SK-N-SH (cell line): Measurements from ENCODE around the gene MAP3K4. TPM values are rescaled to one million over a fixed set of nuclear protein-coding genes. Genes with fewer than 3 reads are reported as not detected.

Experiments used
- CTCF ChIA-PET: fragments of 300-600, 350-600 bp; formaldehyde crosslinking; extraction: SDS; loops from one replicate; lab custom pipeline; 2021; lab: Yijun Ruan, JAX
- POLR2A ChIA-PET: fragments of 350-600 bp; sonication (Branson Sonifier 250); formaldehyde crosslinking; extraction: SDS; loops from one replicate; lab custom pipeline; 2020; ENCODE audit warnings: antibody characterized with exemption, inconsistent platforms; lab: Yijun Ruan, JAX
- DNase-seq: peaks from one replicate; pipeline ENCODE4 v3.0.0; 2012
- H2AFZ ChIP-seq: fragments of 200-600 bp; sonication (generic); 2 replicates; pipeline ENCODE4 v1.8.1; 2016; ENCODE audit warnings: antibody characterized with exemption, mild to moderate bottlenecking, low read depth
- H3F3A ChIP-seq: fragments of 200-600 bp; sonication (generic); replicated peaks from 2 replicates; pipeline ENCODE3; 2016; ENCODE audit warnings: antibody characterized with exemption, mild to moderate bottlenecking; ENCODE audit not compliant: insufficient read depth
- H3K27ac ChIP-seq, 2 experiments: fragments of 200-500 bp in 1 of 2; fragments of 200-600 bp in 1 of 2; sonication (Bioruptor generic) in 1 of 2; sonication (generic), shearing (Covaris generic) in 1 of 2; 2 replicates each; pipeline versions ENCODE4 v1.5.1 to v1.6.1; 2014 to 2016; ENCODE audit warnings: low read depth in 2 of 2, inconsistent platforms in 1 of 2, low read length in 1 of 2, mild to moderate bottlenecking in 1 of 2, mixed read lengths in 1 of 2
- H3K27me3 ChIP-seq: fragments of 200-600 bp; sonication (generic), shearing (Covaris generic); 2 replicates; pipeline ENCODE4 v1.6.1; 2016; ENCODE audit warnings: mixed run types; ENCODE audit not compliant: insufficient read depth
- H3K36me3 ChIP-seq, 2 experiments: fragments of 200-500 bp in 1 of 2; fragments of 200-600 bp in 1 of 2; sonication (Bioruptor generic) in 1 of 2; sonication (generic) in 1 of 2; replicated peaks in 1 of 2; 2 replicates each; pipeline versions ENCODE3 to v1.5.1; 2014 to 2016; ENCODE audit warnings: low read length in 1 of 2, mild to moderate bottlenecking in 1 of 2; ENCODE audit not compliant: insufficient read depth in 2 of 2, control insufficient read depth in 1 of 2
- H3K4me1 ChIP-seq, 2 experiments: fragments of 200-500 bp in 1 of 2; fragments of 200-600 bp in 1 of 2; sonication (Bioruptor generic) in 1 of 2; sonication (generic), shearing (Covaris generic) in 1 of 2; 2 replicates each; pipeline versions ENCODE4 v1.5.1 to v1.6.1; 2014 to 2016; ENCODE audit warnings: low read depth in 1 of 2, low read length in 1 of 2, mixed run types in 1 of 2; ENCODE audit not compliant: insufficient read depth in 2 of 2, control insufficient read depth in 1 of 2
- H3K4me2 ChIP-seq: fragments of 200-600 bp; sonication (generic), shearing (Covaris generic); 2 replicates; pipeline ENCODE4 v1.6.1; 2017; ENCODE audit warnings: mixed run types
- H3K4me3 ChIP-seq, 2 experiments: fragments of 200-500 bp in 1 of 2; fragments of 200-600 bp in 1 of 2; sonication (Bioruptor generic) in 1 of 2; sonication (generic), shearing (Covaris generic) in 1 of 2; 2 replicates each; pipeline versions ENCODE4 v1.5.1 to v1.8.1; 2014 to 2016; ENCODE audit warnings: low read depth in 2 of 2, inconsistent platforms in 1 of 2, low read length in 1 of 2, mild to moderate bottlenecking in 1 of 2, mixed read lengths in 1 of 2, moderate library complexity in 1 of 2
- H3K79me2 ChIP-seq: fragments of 200-600 bp; sonication (generic); 2 replicates; pipeline ENCODE4 v1.8.1; 2017; ENCODE audit warnings: mild to moderate bottlenecking; ENCODE audit not compliant: insufficient read depth
- H3K9ac ChIP-seq: fragments of 200-600 bp; sonication (generic); 2 replicates; pipeline ENCODE4 v1.6.1; 2017; ENCODE audit warnings: mixed run types
- H3K9me2 ChIP-seq: fragments of 200-600 bp; sonication (generic); 2 replicates; pipeline ENCODE4 v1.6.1; 2017; ENCODE audit warnings: mixed run types
- H3K9me3 ChIP-seq: fragments of 200-600 bp; sonication (generic); 2 replicates; pipeline ENCODE4 v1.6.1; 2017; ENCODE audit warnings: mixed run types, mild to moderate bottlenecking, moderate library complexity
- H4K20me1 ChIP-seq: fragments of 200-600 bp; sonication (generic); 2 replicates; pipeline ENCODE4 v1.6.1; 2017; ENCODE audit warnings: mild to moderate bottlenecking, mixed run types; ENCODE audit not compliant: insufficient read depth
- CHD2 ChIP-seq: fragments of 150-350 bp; IDR thresholded peaks from 2 replicates; pipeline ENCODE4 v1.6.1; 2018; ENCODE audit warnings: low read length; ENCODE audit not compliant: partially characterized antibody
- CTCF ChIP-seq: fragments of 200-600 bp; sonication (generic); IDR thresholded peaks from 2 replicates; pipeline ENCODE4 v1.6.1; 2017; ENCODE audit warnings: antibody characterized with exemption, mild to moderate bottlenecking, moderate library complexity
- EP300 ChIP-seq, 2 experiments: IDR thresholded peaks; 2 replicates each; pipeline versions ENCODE4 v1.4.0 to v1.6.1; 2012; ENCODE audit warnings: borderline replicate concordance in 1 of 2, low read depth in 1 of 2, low read length in 1 of 2
- MAX ChIP-seq: IDR thresholded peaks from 2 replicates; pipeline ENCODE4 v1.4.0; 2012; ENCODE audit warnings: low read depth
- MEF2A ChIP-seq: IDR thresholded peaks from 2 replicates; pipeline ENCODE4 v1.4.0; 2012; ENCODE audit warnings: low read depth, borderline replicate concordance
- POLR2AphosphoS5 ChIP-seq: IDR thresholded peaks from 2 replicates; pipeline ENCODE4 v1.6.1; 2012; ENCODE audit warnings: low read depth, low read length
- RAD21 ChIP-seq: IDR thresholded peaks from 2 replicates; pipeline ENCODE4 v1.6.1; 2012; ENCODE audit warnings: mild to moderate bottlenecking, low read length
- RXRA ChIP-seq: IDR thresholded peaks from 2 replicates; pipeline ENCODE4 v1.4.0; 2012; ENCODE audit warnings: low read depth, mild to moderate bottlenecking, borderline replicate concordance
- SMC3 ChIP-seq: IDR thresholded peaks from 2 replicates; pipeline ENCODE4 v1.6.1; 2012; ENCODE audit warnings: low read depth, low read length, improper control_type of control experiment
- USF1 ChIP-seq: IDR thresholded peaks from 2 replicates; pipeline ENCODE4 v1.4.0; 2012; ENCODE audit warnings: low read depth, borderline replicate concordance
- WGBS: methylation state at CpG from one replicate; pipeline ENCODE4 v1.1.6; 2017; ENCODE audit warnings: low lambda C conversion rate; 5-methylcytosine and 5-hydroxymethylcytosine counted together
- polyA plus RNA-seq, 3 experiments: library from polyadenylated mRNA; depleted of rRNA; stranded (reverse); fragments of >200 nt; gene quantifications; 2 replicates each; pipeline ENCODE4 v1.2.3, GENCODE V29; 2012

Gene MAP3K4
- polyA plus RNA-seq, 1 of the 3 experiments (the other 2 are of a cell fraction), result 6.8 TPM

- H3K4me3 ChIP-seq, result no peak overlapping the region
- no peak for DNase-seq
- ChIA-PET CTCF (interaction anchor here (3.4 kb wide), 2 partner anchors 272 to 276 kb away, joined by 18 to 81 read pairs; no protein-coding TSS in a partner anchor), POLR2A (no interaction called here)
- H3K9ac ChIP-seq, result no peak overlapping the region
- H3F3A ChIP-seq, result no peaks in the 10 kb centered on the region
- H3K9me2 ChIP-seq, result no peaks in the 10 kb centered on the region
- H3K36me3 ChIP-seq, result peaks cover 24 to 55% of the 10 kb centered on the region in 2 experiments
- H3K79me2 ChIP-seq, result no peaks in the 10 kb centered on the region
- TF ChIP-seq CHD2, result no peak
- no peak overlapping the region for H2AFZ ChIP-seq
- WGBS, result 92% methylated on average over 7 of the region's 8 CpGs
- H3K4me1 ChIP-seq, result peaks cover 0 to 3% of the 10 kb centered on the region in 2 experiments; a peak in 1 of 4 replicates
- H3K4me2 ChIP-seq, result no peak overlapping the region
- no peak overlapping the region for H3K27ac ChIP-seq
- H3K9me3 ChIP-seq, result no peaks in the 10 kb centered on the region
- no peaks in the 10 kb centered on the region for H3K27me3 ChIP-seq
- H4K20me1 ChIP-seq, result no peaks in the 10 kb centered on the region
Observed at GRCh38 chr6:161100072-161100471, 108.5 kb downstream of the MAP3K4 start.

GRCh38 chr6:161101517-161101916, 109.9 kb downstream of the MAP3K4 start:
- H3K4me3 ChIP-seq, result no peak overlapping the region; a peak in 1 of 4 replicates
- H3K9me2 ChIP-seq, result no peaks in the 10 kb centered on the region
- TF ChIP-seq SMC3 (peak; percentile 34; the same call in 1 of the 2 replicates), RAD21 (peak; percentile 61), POLR2AphosphoS5 (no peak), CTCF (peak; percentile 51)
- H3K36me3 ChIP-seq, result peaks cover 26 to 48% of the 10 kb centered on the region in 2 experiments
- no peaks in the 10 kb centered on the region for H3K79me2 ChIP-seq
- peak; percentile 43 for DNase-seq
- POLR2A ChIA-PET, result no interaction called here
- H3K4me1 ChIP-seq, result peaks cover 0 to 5% of the 10 kb centered on the region in 2 experiments; a peak in 1 of 4 replicates
- H3F3A ChIP-seq, result no peaks in the 10 kb centered on the region
- 96% methylated on average over 7 of the region's 7 CpGs for WGBS
- no peak overlapping the region for H2AFZ ChIP-seq
- H4K20me1 ChIP-seq, result no peaks in the 10 kb centered on the region
- CTCF ChIA-PET, result interaction anchor here (0.6 to 3.4 kb wide), 31 partner anchors 8 to 358 kb away, joined by 3 to 81 read pairs (median 3); partner anchors contain the start of gene MAP3K4
- H3K4me2 ChIP-seq, result no peak overlapping the region
- no peaks in the 10 kb centered on the region for H3K9me3 ChIP-seq
- no peak overlapping the region for H3K27ac ChIP-seq
- H3K27me3 ChIP-seq, result no peaks in the 10 kb centered on the region
- H3K9ac ChIP-seq, result no peak overlapping the region

- TF ChIP-seq CHD2, result no peak
- TF ChIP-seq CTCF, result no peak
- TF ChIP-seq MEF2A, result no peak
- no peak for TF ChIP-seq USF1
- TF ChIP-seq MAX, result no peak
- no peak for TF ChIP-seq POLR2AphosphoS5
- no peak for TF ChIP-seq EP300 (IDR thresholded peaks at IDR 0.05; ENCODE audit: borderline replicate concordance in 1 of 2, low read depth in 1 of 2, low read length in 1 of 2)
- TF ChIP-seq RXRA, result no peak
- TF ChIP-seq RAD21, result no peak
- H4K20me1 ChIP-seq, result no peaks in the 10 kb centered on the region
- no peak overlapping the region for H3K9ac ChIP-seq
- H3K27me3 ChIP-seq, result no peaks in the 10 kb centered on the region
- peaks cover 27 to 51% of the 10 kb centered on the region in 2 experiments for H3K36me3 ChIP-seq
- H3K79me2 ChIP-seq, result no peaks in the 10 kb centered on the region
- no peaks in the 10 kb centered on the region for H3K9me2 ChIP-seq
- H3K9me3 ChIP-seq, result no peaks in the 10 kb centered on the region
- H3K4me1 ChIP-seq, result peaks cover 0 to 7% of the 10 kb centered on the region in 2 experiments; a peak in 1 of 4 replicates
- H3K27ac ChIP-seq, result no peak overlapping the region
- H3K4me3 ChIP-seq, result no peak overlapping the region
- POLR2A ChIA-PET, result no interaction called here
- H3F3A ChIP-seq, result no peaks in the 10 kb centered on the region
- no peak for DNase-seq
- H3K4me2 ChIP-seq, result no peak overlapping the region
- WGBS, result 98% methylated on average over 4 of the region's 4 CpGs
- CTCF ChIA-PET, result interaction anchor here (3.4 kb wide), 1 partner anchor 273 kb away, joined by 18 read pairs; no protein-coding TSS in a partner anchor
- H2AFZ ChIP-seq, result no peak overlapping the region
Observed at GRCh38 chr6:161103475-161103874, 111.9 kb downstream of the MAP3K4 start.
